Transverse colon (tissue), 3 donors: ENCODE measurements around the gene CAMSAP3.

ENCODE experiments used
- CTCF ChIP-seq, 5 experiments: fragments of 200-600 bp in 3 of 5; fragments of 450-650 bp in 2 of 5; sonication (generic) in 3 of 5; IDR thresholded peaks; 1 replicate in 2 of 5; 2 replicates in 3 of 5; pipeline ENCODE4 v1.5.1; 2016 to 2017; ENCODE audit warnings: antibody characterized with exemption in 5 of 5, inconsistent platforms in 3 of 5, mild to moderate bottlenecking in 2 of 5, moderate library complexity in 1 of 5
- EP300 ChIP-seq: sonication (generic); formaldehyde crosslinking; IDR thresholded peaks from one replicate; pipeline ENCODE4 v1.6.1; 2017; ENCODE audit warnings: antibody characterized with exemption, low read depth
- POLR2A ChIP-seq: fragments of 450-650 bp; IDR thresholded peaks from one replicate; pipeline ENCODE4 v1.6.1; 2016; ENCODE audit warnings: antibody characterized with exemption, mild to moderate bottlenecking, moderate library complexity

- no peak for TF ChIP-seq CTCF (IDR thresholded peaks at IDR 0.05)
- no peak for TF ChIP-seq EP300
- no peak for TF ChIP-seq POLR2A
Observed at GRCh38 chr19:7552781-7553180, 42.9 kb upstream of the CAMSAP3 start.
